ENCODE data around the gene NAALADL2.

The NAALADL2 gene

DNA sequence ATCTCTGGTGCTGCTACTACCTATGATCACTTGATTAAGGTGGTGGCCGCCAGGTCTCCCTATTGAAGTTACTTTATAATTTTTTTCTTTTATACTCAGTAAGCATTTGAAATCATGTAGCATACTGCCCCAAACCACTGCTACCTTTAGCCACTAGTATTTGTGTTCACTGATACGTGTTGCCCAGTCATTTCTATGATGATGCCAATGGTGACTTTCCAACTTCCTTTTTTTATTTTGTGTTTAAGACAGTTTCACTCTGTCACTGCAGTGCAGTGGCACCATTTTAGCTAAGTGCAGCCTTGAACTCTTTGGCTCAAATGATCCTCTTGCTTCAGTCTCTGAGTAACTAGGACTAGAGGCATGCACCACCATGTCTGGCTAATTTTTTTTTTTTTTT is 598.2 kb downstream of the NAALADL2 start:
- no peak overlapping the region for H3K27ac ChIP-seq
- no peak for TF ChIP-seq ZFX (IDR thresholded peaks at IDR 0.05; ENCODE audit: borderline replicate concordance)
- TF ChIP-seq, protein P1, sequence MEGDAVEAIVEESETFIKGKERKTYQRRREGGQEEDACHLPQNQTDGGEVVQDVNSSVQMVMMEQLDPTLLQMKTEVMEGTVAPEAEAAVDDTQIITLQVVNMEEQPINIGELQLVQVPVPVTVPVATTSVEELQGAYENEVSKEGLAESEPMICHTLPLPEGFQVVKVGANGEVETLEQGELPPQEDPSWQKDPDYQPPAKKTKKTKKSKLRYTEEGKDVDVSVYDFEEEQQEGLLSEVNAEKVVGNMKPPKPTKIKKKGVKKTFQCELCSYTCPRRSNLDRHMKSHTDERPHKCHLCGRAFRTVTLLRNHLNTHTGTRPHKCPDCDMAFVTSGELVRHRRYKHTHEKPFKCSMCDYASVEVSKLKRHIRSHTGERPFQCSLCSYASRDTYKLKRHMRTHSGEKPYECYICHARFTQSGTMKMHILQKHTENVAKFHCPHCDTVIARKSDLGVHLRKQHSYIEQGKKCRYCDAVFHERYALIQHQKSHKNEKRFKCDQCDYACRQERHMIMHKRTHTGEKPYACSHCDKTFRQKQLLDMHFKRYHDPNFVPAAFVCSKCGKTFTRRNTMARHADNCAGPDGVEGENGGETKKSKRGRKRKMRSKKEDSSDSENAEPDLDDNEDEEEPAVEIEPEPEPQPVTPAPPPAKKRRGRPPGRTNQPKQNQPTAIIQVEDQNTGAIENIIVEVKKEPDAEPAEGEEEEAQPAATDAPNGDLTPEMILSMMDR (IDR thresholded peaks at IDR 0.05) = no peak

- H3K27ac ChIP-seq = peak overlapping the region; percentile 51
Measured at GRCh38 chr3:175460849-175461399, 601.8 kb downstream of the NAALADL2 start.

DNA sequence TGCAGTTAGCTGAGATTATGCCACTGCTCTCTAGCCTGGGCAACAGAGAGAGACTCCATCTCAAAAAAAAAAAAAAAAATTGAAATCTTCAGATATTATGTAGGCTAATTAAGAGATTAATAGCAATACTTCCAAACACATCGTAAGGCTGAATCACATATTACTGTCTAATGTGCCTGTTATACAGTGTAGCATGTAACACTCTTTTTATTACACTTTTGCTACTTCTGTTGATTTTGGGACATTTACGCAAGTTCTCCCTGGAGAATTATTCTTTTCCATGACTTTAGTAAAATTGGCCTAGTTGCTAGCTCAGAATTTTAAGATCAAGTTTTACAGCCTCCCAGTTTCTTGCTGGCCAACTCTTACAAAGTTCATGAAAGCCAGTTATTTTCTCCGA is 605.2 kb downstream of the NAALADL2 start:
- H3K27ac ChIP-seq = no peak overlapping the region
- no peak for TF ChIP-seq ZFX (IDR thresholded peaks at IDR 0.05; ENCODE audit: borderline replicate concordance)
- TF ChIP-seq, protein P1 (IDR thresholded peaks at IDR 0.05) = no peak

- TF ChIP-seq ZFX (IDR thresholded peaks at IDR 0.05; ENCODE audit: borderline replicate concordance) = no peak
- TF ChIP-seq, protein P1 (IDR thresholded peaks at IDR 0.05) = no peak
- no peak overlapping the region for H3K27ac ChIP-seq
Measured at GRCh38 chr3:175469124-175469523, 610.0 kb downstream of the NAALADL2 start.

- TF ChIP-seq, protein P1 (IDR thresholded peaks at IDR 0.05) = no peak
- no peak for TF ChIP-seq ZFX (IDR thresholded peaks at IDR 0.05; ENCODE audit: borderline replicate concordance)
- H3K27ac ChIP-seq = no peak overlapping the region
Measured at GRCh38 chr3:175475765-175476164, 616.6 kb downstream of the NAALADL2 start.

DNA sequence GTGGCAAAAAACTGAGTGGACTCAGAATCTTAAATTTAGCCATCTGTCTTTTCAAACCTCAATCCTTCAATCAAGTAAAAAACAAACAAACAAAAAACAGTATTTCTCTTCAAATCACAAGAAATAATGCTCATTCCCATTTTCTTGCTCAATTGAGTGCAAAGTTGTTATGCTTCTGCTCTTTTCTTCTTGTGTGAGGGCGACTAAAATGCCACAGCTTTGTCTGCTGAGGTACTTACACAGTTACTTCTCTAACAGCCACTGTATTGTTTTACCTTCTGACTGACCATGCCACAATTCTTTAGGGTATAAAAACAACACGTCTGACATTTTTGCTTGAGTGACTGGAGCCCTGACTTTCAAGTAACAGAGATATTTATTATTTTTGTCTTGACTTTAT is 617.4 kb downstream of the NAALADL2 start:
- H3K27ac ChIP-seq = 0 out of 2 replicates have a peak overlapping the region, but pooled peaks have one; percentile 0
- TF ChIP-seq ZFX (IDR thresholded peaks at IDR 0.05; ENCODE audit: borderline replicate concordance) = no peak
- TF ChIP-seq, protein P1 (IDR thresholded peaks at IDR 0.05) = no peak

DNA sequence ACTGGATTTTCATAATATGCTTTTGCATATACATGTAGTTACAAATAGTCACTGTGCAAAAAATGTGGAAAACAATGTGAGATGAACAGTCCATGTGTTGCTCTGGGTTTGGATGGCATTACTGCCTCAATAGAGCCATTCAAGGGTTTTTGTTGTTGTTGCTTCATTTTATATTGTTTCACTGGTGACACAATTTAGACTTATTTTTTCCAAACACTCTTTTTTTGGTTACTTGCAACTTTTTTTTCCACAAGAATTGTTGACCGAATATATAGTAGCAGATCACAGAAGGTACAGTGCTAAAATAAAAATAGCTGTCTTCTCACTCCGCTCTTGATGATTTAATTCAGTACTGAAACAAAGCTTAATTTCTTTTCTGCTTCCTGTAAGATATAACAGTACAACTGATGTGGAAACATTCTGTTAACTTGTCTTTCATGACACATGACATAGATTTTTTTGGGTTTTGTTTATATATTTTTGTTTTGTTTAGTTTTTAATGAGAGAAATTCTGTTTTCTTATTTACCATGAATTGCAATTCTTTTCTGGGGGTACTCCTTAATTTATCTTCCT is 618.6 kb downstream of the NAALADL2 start:
- no peak for TF ChIP-seq ZFX (IDR thresholded peaks at IDR 0.05; ENCODE audit: borderline replicate concordance)
- TF ChIP-seq, protein P1 (IDR thresholded peaks at IDR 0.05) = no peak
- H3K27ac ChIP-seq = peak overlapping the region; percentile 75; the same call in 1 of the 2 replicates

- H3K27ac ChIP-seq = peak overlapping the region; percentile 75
- TF ChIP-seq, protein P1 (IDR thresholded peaks at IDR 0.05) = no peak
- no peak for TF ChIP-seq ZFX (IDR thresholded peaks at IDR 0.05; ENCODE audit: borderline replicate concordance)
Measured at GRCh38 chr3:175478301-175478700, 619.2 kb downstream of the NAALADL2 start.
